ENCODE measurements around the gene PLEKHG4B.
"Not testable (repeated sequence)": the region's sequence is repeated elsewhere in the genome, so short reads cannot be mapped to it uniquely, and the experiment has no call there.

The PLEKHG4B gene, protein sequence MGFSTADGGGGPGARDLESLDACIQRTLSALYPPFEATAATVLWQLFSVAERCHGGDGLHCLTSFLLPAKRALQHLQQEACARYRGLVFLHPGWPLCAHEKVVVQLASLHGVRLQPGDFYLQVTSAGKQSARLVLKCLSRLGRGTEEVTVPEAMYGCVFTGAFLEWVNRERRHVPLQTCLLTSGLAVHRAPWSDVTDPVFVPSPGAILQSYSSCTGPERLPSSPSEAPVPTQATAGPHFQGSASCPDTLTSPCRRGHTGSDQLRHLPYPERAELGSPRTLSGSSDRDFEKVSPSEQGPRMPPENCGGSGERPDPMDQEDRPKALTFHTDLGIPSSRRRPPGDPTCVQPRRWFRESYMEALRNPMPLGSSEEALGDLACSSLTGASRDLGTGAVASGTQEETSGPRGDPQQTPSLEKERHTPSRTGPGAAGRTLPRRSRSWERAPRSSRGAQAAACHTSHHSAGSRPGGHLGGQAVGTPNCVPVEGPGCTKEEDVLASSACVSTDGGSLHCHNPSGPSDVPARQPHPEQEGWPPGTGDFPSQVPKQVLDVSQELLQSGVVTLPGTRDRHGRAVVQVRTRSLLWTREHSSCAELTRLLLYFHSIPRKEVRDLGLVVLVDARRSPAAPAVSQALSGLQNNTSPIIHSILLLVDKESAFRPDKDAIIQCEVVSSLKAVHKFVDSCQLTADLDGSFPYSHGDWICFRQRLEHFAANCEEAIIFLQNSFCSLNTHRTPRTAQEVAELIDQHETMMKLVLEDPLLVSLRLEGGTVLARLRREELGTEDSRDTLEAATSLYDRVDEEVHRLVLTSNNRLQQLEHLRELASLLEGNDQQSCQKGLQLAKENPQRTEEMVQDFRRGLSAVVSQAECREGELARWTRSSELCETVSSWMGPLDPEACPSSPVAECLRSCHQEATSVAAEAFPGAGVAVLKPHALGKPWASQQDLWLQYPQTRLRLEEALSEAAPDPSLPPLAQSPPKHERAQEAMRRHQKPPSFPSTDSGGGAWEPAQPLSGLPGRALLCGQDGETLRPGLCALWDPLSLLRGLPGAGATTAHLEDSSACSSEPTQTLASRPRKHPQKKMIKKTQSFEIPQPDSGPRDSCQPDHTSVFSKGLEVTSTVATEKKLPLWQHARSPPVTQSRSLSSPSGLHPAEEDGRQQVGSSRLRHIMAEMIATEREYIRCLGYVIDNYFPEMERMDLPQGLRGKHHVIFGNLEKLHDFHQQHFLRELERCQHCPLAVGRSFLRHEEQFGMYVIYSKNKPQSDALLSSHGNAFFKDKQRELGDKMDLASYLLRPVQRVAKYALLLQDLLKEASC (N-terminal part only)

GRCh38 chr5:91556-92263 lies at the start of gene PLEKHG4B:
Gene PLEKHG4B (plus strand): TSS chr5:92168. CDS start chr5:92232, 64 bp downstream.
- DNase-seq, result peak in 2 of 3 experiments; percentile 36 to 94

DNA sequence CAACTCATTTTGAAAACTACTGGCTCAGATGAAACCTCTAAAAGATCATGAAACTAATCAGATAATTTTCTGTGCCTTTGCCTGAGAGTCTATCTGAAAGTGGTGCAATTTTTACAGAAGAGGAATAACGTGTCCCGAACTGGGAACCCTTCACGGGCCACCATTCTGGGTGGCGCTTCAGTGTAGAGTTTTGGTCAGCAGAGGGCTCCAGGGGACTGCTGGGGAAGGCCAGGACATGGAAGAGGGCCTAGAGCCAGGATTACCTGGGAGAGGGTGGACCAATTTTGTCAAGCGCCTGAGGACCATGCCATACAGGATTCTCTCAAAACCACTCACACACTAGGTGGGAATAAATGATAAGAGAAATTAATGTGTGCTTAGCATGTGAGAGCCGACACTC lies 49.7 kb upstream of the PLEKHG4B start:
- no peak for DNase-seq

GRCh38 chr5:48192-48591 lies 43.8 kb upstream of the PLEKHG4B start:
- DNase-seq, result peak in 2 of 3 experiments; percentile 36 to 46

- not testable (repeated sequence) for DNase-seq
These were observed 42.4 kb upstream of the PLEKHG4B start for GRCh38 chr5:49530-49929.

DNA sequence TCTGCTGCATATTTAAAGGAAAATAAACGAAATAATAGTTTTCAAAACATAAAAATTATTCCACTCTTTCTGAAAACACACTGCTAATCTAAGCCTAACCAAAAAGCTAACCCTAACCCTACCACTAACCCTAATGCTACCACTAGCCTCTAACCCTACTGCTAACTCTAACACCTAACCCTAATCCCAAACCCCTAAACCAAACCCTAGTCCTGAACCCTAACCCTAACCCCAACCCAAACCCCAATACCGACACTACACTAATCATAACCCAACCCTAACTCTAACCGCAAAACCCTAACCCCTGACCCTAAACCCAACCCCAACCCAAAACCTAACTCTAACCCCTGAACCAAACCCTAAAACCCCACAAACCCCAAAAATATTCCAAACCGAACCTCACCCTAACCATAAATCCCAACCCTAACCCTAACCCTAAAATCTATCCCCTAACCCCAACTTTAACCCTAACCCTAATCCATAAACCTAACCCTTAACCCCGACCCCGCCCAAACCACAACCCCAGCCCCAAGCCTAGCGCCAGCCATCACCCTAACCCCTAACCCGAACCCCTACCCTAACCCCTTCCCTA lies 41.9 kb upstream of the PLEKHG4B start:
- no peak for DNase-seq

DNA sequence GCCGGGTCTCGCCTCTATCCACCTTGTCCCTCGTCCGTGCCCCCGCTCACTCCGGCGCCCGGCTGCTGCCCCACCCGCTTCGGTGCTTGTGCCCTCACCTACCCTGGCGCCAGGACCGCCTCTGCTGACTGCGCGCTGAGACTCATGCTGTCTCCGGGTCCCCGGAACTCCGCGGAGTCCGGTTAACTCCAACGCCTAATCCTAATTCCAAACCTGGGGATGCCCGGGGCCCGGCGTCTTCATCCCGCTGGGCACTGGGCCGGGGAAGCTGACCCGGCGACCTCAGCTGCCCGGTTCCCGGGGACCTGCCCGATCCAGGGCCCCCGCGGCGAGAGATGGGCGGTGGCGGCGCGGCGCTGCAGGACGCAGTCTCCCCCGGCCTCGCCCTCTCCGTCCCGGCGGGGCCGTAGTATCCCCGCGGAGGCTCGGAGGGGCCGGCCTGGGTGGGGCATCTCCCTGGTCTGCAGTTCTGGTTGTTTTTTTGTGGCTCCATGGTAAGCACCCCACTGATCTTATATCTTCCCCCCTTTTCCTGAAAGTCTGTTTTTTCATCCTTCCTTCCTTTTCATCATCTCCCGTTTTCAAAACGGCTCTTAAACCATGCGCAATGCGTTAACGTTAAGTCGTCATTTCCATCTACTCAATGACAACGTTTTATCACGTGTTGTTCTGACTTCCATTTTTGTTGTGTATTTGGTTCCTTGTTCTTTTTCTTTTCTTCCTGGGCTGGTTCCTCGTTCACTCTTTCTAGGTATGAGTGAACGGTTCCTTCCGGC lies 41.1 kb upstream of the PLEKHG4B start:
- no peak for DNase-seq

DNA sequence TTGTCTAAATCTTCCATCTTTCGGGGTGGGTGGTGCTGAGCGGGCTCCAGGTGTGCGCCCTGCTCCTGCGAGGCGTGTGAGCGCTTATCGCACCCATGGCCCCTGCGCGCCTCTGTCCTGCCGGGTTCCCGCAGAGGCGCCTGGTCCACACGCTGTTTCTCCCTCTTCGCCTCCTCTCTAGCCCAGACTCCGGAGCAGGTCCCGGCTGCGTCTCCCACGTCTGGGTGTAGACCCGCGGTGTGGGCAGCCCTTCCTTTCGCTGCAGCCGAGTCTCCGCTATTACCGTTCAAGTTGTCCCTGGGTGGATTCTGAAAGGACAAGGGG lies 40.5 kb upstream of the PLEKHG4B start:
- DNase-seq, result no peak

DNA sequence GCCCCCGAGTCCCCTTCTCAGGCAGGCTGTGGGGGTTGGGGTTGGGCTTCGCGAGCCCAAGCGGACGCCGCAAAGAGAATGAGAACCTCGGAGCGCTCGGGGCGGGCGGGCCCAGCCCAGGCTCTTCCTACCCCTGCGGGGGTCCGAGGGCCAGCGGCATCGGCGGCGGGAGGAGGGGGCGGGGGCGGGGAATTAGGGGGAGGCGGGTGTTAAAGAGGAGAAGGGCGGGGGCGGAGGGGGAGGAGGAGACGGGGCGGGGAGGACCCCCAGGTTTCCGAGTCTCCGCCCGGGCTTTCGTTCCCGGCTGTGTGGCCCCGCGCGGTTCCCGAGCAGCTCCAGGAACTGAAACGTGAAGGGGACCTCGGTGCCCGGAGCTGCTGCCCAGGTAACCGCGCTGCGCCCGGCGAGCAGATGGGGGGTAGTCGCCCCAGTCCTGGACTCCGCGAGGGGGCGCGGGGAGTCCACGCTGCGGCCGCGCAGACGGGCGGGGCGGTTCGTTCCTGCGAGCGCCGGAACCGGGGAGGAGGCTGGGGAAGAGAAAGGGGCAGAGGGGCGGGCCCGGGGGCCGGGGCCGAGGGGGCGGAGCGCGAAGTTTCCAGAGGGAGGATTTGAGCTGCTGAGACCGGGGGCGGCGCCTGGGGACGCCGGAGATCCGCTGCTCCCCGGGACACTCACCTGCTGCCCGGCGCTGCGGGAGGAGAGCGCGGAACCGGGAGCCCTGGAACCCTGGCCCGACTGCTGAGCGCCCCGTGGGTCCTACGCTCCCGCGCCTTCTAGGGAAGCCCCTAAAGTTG lies 38.4 kb upstream of the PLEKHG4B start:
- DNase-seq, result peak; percentile 77 to 89 (median 85)

GRCh38 chr5:54175-54730 lies 37.7 kb upstream of the PLEKHG4B start:
- peak in 2 of 3 experiments; percentile 45 to 54 for DNase-seq

DNA sequence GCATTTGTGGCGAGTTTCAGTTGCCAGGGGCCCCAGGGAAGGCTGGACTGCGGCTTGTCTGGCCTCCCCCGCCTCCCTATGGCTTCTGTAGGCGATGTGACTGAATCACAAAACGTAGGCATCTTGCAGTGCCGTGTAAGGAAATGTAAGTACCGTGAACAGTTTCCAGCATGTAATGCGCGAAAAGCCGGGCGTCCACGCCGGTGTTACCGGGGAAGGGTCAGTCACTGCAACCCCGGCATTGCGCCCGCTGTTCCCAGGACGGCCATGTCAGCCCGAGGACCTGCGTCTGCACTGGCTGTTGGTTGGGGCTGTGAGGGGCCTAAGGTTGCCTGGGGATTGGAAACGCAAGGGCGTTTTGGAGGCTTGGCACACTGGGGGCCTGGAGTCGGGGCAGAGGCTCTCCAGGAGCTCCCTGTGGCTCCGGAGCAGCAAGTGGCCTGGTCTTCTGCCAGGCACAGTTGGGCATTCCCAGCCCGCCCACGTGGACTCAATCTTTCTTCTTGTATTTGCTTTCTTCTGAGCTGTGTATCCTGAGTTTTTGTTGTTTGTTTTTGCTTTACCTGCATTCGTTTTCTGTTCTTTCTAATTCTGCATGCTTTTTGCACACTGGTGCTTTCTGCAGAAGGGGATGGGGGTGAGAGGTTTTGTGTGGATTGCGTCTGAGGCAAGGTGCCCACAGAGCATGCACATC lies 36.9 kb upstream of the PLEKHG4B start:
- DNase-seq, result peak in 1 of 3 experiments; percentile 67

GRCh38 chr5:56561-57290 lies 35.2 kb upstream of the PLEKHG4B start:
- no peak for DNase-seq

GRCh38 chr5:60250-60649 lies 31.7 kb upstream of the PLEKHG4B start:
- DNase-seq, result not testable (repeated sequence)

GRCh38 chr5:70440-70839 lies 21.5 kb upstream of the PLEKHG4B start:
- no peak for DNase-seq

GRCh38 chr5:72316-73180 lies 19.4 kb upstream of the PLEKHG4B start:
- not testable (repeated sequence) for DNase-seq

- DNase-seq, result not testable (repeated sequence)
These were observed 18.9 kb upstream of the PLEKHG4B start for GRCh38 chr5:73181-73447.

GRCh38 chr5:73768-74502 lies 18.0 kb upstream of the PLEKHG4B start:
- no peak for DNase-seq

DNA sequence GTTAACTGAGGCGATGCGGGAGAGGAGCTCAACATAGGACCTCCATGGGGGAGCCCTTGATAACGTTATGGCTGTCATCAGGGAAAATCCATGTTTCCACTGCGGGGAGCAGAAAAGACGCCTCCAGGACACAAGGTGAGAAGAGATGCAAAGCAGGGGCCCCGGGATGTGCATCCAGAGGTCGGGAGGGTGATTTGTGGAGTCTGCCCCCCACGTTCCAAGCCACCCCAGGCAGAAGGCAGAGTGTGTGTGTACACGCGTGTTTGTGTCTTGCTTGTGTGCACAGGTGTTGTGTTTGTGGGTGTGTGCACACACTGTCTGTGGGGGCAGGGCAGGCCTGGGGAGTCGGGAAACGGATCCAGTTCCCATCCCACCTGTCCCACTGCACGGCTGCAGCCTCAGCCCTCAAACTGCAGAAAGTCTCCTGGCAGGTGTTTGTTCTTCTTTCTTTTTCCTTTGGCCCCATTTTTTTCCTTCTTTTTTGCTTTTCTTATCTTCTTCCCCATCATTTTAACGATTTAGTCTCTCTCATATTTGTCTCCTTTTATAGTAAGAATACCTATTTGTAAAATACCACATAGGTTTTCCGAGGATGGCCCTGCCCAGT lies 17.4 kb upstream of the PLEKHG4B start:
- no peak for DNase-seq

Data from NCI-H1417 (cell line).